HepG2 (cell line): ENCODE measurements around the gene ENAH. TPM values are rescaled to one million over a fixed set of nuclear protein-coding genes. Genes with fewer than 3 reads are reported as not detected.

Experiments used
- FOXA3 ChIP-seq: IDR thresholded peaks from 2 replicates; pipeline ENCODE4 v1.6.1; 2016; ENCODE audit warnings: missing genetic modification reagents, missing compliant biosample characterization
- JUNB ChIP-seq: sonication (generic); formaldehyde crosslinking; IDR thresholded peaks from 2 replicates; pipeline ENCODE4 v1.8.0; 2022; ENCODE audit warnings: missing genetic modification reagents, mild to moderate bottlenecking, borderline replicate concordance
- RXRB ChIP-seq: IDR thresholded peaks from 2 replicates; pipeline ENCODE4 v1.6.1; 2016; ENCODE audit warnings: borderline replicate concordance, missing genetic modification reagents, missing compliant biosample characterization
- SAP130 ChIP-seq: IDR thresholded peaks from 2 replicates; pipeline ENCODE4 v1.6.1; 2016; ENCODE audit warnings: low read depth
- SKI ChIP-seq: fragments of 450-650 bp; IDR thresholded peaks from one replicate; pipeline ENCODE4 v1.6.1; 2018; ENCODE audit warnings: mild to moderate bottlenecking; ENCODE audit not compliant: partially characterized antibody
- SOX5 ChIP-seq: IDR thresholded peaks from 2 replicates; pipeline ENCODE4 v1.6.1; 2016; ENCODE audit warnings: borderline replicate concordance
- TBX3 ChIP-seq: fragments of 450-650 bp; IDR thresholded peaks from 2 replicates; pipeline ENCODE4 v1.6.1; 2017; ENCODE audit warnings: antibody characterized with exemption, mild to moderate bottlenecking, inconsistent platforms, borderline replicate concordance
- ZNF619 ChIP-seq: sonication (generic); formaldehyde crosslinking; IDR thresholded peaks from 2 replicates; pipeline ENCODE4 v1.4.0; 2020; ENCODE audit warnings: mild to moderate bottlenecking, missing genetic modification reagents
- ZNF678 ChIP-seq: sonication (generic); formaldehyde crosslinking; IDR thresholded peaks from 2 replicates; pipeline ENCODE4 v1.4.0; 2020; ENCODE audit warnings: mild to moderate bottlenecking, missing genetic modification reagents
- polyA plus RNA-seq, 8 experiments: library from polyadenylated mRNA; depleted of rRNA in 3 of 8; stranded (reverse) in 7 of 8; unstranded in 1 of 8; fragments of >200 nt; fragmentation: Illumina TruSeq in 4 of 8; extraction: Trizol in 4 of 8; gene quantifications; 2 replicates each; pipeline versions ENCODE4 v1.2.1 to v1.2.3, GENCODE V29; 2011 to 2016; ENCODE audit warnings: low read depth in 4 of 8, missing spikeins in 1 of 8, mixed read lengths in 1 of 8; ENCODE audit not compliant: insufficient read depth in 1 of 8
- total RNA-seq, 5 experiments: library from RNA; depleted of rRNA; stranded (reverse); fragments of >200 nt; fragmentation: Illumina TruSeq; extraction: Trizol; gene quantifications; 2 replicates each; pipeline ENCODE4 v1.2.3, GENCODE V29; 2016; ENCODE audit warnings: low read depth in 1 of 5
- TF ChIP-seq, protein P1 (sequence below): sonication (generic); formaldehyde crosslinking; IDR thresholded peaks from 2 replicates; pipeline ENCODE4 v1.4.0; 2020; ENCODE audit warnings: mild to moderate bottlenecking, missing genetic modification reagents
- TF ChIP-seq, protein P2 (sequence below): sonication (generic); formaldehyde crosslinking; IDR thresholded peaks from 2 replicates; pipeline ENCODE4 v1.4.0; 2020; ENCODE audit warnings: mild to moderate bottlenecking, missing genetic modification reagents, borderline replicate concordance
- TF ChIP-seq, protein P3 (sequence below): IDR thresholded peaks from 2 replicates; pipeline ENCODE4 v1.6.1; 2016; ENCODE audit warnings: low read depth, missing genetic modification reagents, missing compliant biosample characterization
- TF ChIP-seq, protein P4 (sequence below): IDR thresholded peaks from 2 replicates; pipeline ENCODE4 v1.6.1; 2016

The ENAH gene
- total and polyA plus RNA-seq, 2 of the 13 experiments (the other 11 are each of a cell fraction or from before 2014, with no cell fraction given): 22.1 to 58.3 TPM

DNA sequence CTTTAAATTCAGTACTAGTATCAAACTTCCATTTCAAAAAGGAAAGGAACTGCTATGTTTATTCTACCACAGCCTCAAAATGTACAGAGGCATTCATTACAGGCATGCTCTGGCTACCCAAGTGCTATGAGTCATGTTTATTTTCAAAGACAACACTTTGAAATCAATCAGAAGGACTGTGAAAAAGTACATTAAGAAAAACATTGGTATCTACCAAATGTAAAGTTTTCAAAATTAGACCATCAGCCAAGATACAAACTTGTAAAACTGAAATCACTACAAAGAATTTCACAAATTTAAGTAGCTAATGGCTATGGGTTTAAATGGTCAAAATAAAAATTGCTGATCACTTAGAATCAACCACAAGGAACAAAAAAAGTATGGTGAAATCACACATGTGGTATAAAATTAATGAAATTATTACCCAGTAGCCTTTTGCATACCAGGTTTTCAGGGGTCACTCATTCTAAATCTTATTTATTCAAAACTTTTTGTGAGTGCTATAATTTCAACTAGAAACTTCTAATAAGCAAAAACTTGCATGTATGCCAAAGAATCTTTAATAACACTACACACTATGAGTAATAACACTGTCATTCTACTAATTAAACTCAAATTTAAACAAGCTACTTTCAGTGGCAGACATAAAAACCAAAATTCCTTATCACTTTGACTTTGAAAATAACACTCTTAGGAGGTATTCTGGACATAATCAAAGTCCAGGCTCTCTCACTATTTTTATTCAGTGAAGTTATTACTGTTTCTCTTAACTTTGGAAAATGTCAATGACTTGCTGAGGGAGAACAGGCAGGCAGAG, 49.2 kb downstream of the ENAH start (continued):
- TF ChIP-seq ZNF619 (CRISPR knock-in tag) (no peak), RXRB (peak; percentile 38; the same call in 1 of the 2 replicates), TBX3 (peak; percentile 36; the same call in 1 of the 2 replicates), SOX5 (CRISPR knock-in tag) (peak; percentile 30; the same call in 1 of the 2 replicates), JUNB (peak; percentile 72; the same call in 1 of the 2 replicates), FOXA3 (CRISPR knock-in tag) (peak; percentile 83), SAP130 (CRISPR knock-in tag) (peak; percentile 48; the same call in 1 of the 2 replicates), ZNF678 (no peak), SKI (no peak)
- TF ChIP-seq, protein P1, sequence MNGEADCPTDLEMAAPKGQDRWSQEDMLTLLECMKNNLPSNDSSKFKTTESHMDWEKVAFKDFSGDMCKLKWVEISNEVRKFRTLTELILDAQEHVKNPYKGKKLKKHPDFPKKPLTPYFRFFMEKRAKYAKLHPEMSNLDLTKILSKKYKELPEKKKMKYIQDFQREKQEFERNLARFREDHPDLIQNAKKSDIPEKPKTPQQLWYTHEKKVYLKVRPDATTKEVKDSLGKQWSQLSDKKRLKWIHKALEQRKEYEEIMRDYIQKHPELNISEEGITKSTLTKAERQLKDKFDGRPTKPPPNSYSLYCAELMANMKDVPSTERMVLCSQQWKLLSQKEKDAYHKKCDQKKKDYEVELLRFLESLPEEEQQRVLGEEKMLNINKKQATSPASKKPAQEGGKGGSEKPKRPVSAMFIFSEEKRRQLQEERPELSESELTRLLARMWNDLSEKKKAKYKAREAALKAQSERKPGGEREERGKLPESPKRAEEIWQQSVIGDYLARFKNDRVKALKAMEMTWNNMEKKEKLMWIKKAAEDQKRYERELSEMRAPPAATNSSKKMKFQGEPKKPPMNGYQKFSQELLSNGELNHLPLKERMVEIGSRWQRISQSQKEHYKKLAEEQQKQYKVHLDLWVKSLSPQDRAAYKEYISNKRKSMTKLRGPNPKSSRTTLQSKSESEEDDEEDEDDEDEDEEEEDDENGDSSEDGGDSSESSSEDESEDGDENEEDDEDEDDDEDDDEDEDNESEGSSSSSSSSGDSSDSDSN (CRISPR knock-in tag): no peak
- TF ChIP-seq, protein P2, sequence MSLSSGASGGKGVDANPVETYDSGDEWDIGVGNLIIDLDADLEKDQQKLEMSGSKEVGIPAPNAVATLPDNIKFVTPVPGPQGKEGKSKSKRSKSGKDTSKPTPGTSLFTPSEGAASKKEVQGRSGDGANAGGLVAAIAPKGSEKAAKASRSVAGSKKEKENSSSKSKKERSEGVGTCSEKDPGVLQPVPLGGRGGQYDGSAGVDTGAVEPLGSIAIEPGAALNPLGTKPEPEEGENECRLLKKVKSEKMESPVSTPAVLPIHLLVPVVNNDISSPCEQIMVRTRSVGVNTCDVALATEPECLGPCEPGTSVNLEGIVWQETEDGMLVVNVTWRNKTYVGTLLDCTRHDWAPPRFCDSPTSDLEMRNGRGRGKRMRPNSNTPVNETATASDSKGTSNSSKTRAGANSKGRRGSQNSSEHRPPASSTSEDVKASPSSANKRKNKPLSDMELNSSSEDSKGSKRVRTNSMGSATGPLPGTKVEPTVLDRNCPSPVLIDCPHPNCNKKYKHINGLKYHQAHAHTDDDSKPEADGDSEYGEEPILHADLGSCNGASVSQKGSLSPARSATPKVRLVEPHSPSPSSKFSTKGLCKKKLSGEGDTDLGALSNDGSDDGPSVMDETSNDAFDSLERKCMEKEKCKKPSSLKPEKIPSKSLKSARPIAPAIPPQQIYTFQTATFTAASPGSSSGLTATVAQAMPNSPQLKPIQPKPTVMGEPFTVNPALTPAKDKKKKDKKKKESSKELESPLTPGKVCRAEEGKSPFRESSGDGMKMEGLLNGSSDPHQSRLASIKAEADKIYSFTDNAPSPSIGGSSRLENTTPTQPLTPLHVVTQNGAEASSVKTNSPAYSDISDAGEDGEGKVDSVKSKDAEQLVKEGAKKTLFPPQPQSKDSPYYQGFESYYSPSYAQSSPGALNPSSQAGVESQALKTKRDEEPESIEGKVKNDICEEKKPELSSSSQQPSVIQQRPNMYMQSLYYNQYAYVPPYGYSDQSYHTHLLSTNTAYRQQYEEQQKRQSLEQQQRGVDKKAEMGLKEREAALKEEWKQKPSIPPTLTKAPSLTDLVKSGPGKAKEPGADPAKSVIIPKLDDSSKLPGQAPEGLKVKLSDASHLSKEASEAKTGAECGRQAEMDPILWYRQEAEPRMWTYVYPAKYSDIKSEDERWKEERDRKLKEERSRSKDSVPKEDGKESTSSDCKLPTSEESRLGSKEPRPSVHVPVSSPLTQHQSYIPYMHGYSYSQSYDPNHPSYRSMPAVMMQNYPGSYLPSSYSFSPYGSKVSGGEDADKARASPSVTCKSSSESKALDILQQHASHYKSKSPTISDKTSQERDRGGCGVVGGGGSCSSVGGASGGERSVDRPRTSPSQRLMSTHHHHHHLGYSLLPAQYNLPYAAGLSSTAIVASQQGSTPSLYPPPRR (CRISPR knock-in tag): no peak
- TF ChIP-seq, protein P3, sequence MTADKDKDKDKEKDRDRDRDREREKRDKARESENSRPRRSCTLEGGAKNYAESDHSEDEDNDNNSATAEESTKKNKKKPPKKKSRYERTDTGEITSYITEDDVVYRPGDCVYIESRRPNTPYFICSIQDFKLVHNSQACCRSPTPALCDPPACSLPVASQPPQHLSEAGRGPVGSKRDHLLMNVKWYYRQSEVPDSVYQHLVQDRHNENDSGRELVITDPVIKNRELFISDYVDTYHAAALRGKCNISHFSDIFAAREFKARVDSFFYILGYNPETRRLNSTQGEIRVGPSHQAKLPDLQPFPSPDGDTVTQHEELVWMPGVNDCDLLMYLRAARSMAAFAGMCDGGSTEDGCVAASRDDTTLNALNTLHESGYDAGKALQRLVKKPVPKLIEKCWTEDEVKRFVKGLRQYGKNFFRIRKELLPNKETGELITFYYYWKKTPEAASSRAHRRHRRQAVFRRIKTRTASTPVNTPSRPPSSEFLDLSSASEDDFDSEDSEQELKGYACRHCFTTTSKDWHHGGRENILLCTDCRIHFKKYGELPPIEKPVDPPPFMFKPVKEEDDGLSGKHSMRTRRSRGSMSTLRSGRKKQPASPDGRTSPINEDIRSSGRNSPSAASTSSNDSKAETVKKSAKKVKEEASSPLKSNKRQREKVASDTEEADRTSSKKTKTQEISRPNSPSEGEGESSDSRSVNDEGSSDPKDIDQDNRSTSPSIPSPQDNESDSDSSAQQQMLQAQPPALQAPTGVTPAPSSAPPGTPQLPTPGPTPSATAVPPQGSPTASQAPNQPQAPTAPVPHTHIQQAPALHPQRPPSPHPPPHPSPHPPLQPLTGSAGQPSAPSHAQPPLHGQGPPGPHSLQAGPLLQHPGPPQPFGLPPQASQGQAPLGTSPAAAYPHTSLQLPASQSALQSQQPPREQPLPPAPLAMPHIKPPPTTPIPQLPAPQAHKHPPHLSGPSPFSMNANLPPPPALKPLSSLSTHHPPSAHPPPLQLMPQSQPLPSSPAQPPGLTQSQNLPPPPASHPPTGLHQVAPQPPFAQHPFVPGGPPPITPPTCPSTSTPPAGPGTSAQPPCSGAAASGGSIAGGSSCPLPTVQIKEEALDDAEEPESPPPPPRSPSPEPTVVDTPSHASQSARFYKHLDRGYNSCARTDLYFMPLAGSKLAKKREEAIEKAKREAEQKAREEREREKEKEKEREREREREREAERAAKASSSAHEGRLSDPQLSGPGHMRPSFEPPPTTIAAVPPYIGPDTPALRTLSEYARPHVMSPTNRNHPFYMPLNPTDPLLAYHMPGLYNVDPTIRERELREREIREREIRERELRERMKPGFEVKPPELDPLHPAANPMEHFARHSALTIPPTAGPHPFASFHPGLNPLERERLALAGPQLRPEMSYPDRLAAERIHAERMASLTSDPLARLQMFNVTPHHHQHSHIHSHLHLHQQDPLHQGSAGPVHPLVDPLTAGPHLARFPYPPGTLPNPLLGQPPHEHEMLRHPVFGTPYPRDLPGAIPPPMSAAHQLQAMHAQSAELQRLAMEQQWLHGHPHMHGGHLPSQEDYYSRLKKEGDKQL (CRISPR knock-in tag): 0 out of 2 replicates have a peak, but pooled peaks have one; percentile 26
- TF ChIP-seq, protein P4, sequence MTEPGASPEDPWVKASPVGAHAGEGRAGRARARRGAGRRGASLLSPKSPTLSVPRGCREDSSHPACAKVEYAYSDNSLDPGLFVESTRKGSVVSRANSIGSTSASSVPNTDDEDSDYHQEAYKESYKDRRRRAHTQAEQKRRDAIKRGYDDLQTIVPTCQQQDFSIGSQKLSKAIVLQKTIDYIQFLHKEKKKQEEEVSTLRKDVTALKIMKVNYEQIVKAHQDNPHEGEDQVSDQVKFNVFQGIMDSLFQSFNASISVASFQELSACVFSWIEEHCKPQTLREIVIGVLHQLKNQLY (CRISPR knock-in tag): peak; percentile 81; the same call in 1 of the 2 replicates
